ENCODE data around the gene NOC4L.
"Not testable (repeated sequence)": the region's sequence is repeated elsewhere in the genome, so short reads cannot be mapped to it uniquely, and the experiment has no call there.

Gene NOC4L

DNA sequence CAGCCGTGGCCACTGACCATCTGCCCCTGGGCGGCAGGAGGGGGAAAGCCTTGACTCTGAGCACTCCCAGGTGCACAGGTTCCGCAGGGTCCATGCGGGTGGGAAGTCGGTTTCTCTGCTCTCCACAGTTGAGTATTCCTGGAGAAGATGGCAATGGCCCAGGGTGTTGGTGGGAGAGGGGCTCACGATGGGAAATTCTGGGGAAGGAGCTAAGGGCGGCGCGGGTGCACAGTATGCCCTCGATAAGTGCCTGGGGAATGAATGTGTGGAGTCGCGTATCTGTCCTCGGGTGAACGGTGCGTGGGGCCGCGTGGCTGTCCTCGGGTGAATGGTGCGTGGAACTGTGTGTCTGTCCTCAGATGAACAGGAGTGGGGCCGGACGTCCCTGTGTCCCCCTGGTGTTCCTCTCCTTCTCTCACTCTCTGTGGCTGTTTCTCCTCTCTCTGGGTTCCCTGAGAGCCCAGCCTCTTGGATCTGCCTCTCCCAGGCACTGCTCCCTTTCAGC is 38.0 kb downstream of the NOC4L start:
- DNase-seq (ENCODE audit: low spot score) = no peak

DNA sequence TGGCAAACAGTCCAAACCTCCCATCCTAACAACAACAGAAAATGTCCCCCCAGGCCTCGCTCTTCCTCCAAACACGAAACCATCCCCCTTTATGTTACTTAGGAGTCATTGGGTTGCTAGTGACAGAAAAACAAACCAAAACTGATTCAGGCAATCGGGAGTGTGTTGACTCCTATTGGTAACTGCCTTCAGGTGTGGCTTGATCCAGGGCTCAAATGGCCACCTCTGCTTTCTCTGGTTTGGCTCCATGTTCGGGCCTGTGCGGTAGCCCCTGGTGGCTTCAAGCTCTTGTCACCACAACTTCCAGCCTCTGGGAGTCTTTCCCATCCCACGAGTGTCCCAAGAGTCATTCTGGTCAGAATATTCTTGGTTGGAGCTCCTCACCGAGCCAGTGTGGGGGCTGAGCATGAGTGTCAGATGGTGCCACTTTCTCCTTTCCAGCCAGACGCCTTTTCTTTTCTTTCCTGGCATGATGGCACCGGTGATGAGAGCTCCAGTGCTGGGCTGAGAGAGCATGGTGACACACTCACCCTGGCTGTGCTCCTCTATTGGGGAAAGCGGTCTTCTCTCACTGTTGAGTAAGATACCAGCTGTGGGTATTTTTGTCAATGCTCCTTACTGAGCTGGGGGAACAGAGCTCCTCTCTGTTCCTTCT is 38.6 kb downstream of the NOC4L start:
- DNase-seq (ENCODE audit: low spot score) = no peak

DNA sequence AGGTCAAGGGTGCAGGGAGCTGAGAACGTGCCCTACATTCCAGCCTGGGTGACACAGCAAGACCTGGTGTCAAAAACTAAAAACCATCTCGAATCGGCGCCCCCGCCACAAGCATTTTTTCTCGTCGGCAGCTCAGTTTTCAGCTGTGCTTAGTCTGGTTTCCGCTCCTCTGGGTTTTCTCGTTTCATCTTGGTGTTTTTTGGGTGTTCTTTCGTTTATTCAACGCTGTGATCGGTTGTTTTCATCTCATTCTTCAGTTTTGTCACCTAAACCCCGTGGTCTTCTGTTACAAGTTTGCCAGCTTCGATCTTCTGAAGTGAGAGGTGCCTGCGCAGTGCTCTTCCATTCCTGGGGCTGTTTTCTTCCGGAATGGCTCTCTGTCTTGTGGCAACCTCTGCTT is 41.4 kb downstream of the NOC4L start:
- DNase-seq (ENCODE audit: low spot score) = no peak

DNA sequence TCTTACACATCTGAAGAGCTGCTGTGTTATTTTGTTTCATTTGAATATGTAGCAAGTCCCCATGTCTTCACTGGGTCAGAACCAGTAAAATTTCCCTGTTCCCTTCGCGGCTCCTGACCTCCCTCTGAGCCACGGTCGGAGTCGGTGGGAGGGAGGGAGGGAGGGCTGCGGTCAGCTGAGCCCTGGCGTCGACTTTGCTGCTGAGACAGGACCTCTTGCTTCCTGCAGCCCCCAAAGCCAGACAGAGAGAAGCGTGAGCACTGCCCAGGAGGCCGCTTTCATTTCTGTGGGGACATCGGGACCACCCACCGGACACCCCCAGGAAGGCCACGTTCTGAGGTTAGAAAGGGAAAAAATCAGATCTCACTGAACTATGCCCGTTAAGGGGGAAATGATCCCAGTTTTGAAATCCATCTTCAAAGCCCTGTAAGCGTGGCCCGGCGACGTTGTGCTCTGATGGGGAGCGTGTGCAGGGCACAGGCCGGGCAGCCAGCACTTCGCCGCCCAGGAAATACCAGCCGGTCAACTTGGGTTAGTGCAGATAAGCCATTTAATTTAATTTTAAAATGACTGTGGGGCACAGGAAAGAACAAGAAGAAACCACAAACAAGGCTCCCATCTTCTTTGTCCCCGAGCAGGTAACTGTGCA is 42.1 kb downstream of the NOC4L start:
- DNase-seq (ENCODE audit: low spot score) = no peak

DNA sequence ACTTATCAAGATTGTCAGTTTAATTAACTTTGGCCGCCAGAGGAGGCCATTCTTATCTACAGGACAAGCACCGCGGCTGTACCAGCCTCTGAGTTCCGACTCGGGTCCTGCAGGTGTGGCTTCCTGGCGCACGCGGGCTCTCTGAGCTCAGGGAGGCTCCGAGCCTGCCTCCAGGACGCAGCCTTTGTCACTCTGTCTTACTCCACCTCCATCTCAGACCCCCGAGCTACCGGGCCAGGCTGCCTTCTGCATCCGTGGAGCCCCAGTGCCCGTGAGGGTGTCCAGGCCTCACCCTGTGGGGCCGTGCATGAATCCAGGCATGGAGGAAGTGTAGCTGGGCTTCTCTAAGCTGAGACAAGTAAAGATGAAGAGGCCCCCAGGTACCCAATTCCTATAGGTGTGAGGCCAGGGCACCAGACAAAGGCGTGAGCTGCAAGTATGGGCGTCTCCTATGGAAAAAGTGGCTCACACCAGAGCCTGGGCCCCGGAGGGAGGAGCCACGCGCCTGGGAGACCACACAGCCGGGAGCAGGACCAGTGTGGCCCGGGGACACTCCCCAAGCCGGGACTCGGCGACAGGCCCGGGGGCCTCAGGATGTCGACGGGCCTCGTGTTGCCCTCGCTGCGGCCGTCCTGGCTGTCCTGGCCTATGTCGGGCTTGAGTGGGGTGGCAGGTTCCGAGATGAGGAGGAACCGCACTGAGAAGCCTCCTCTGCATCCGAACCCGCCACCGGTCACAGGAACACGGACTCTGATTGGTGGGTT is 42.8 kb downstream of the NOC4L start:
- no peak for DNase-seq (ENCODE audit: low spot score)

DNA sequence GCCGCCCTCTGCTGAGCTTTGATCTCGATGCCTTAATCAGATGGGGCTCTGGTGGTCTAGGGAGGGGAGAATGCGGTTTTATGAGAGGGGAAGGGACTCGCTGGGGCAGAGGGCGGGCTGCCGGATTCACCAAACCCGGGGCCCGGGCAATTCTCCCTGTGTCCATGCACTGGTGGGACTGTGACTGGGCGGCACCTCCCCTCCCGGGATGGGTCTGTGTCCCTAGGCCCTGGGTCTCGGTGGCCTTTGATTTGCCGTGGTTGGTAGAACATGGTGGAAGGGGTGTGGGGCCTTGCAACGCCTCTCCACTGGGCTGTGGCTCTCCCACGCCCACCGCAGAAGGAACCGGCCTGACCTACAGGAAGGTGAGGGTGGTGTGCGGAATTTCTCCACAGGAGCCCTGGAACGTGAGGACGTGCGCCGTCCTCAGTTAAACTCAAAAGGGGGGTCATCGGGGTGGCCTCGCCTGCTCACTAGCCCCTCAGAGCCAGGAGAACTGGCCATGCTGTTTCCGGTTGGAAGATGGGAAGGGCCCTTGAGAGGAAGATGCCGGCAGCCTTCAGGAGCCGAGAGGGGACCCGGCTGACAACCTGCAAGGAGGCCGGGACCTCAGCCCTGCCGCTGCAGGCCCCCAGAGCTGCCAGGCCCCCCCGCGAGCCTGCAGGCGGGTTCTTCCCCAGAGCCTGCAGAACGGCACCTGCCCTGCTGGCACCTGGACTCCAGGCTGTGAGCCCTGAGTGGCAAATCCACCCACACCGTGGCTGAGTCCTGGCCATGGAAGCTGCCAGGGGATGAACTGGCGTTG is 43.6 kb downstream of the NOC4L start:
- no peak for DNase-seq (ENCODE audit: low spot score)

DNA sequence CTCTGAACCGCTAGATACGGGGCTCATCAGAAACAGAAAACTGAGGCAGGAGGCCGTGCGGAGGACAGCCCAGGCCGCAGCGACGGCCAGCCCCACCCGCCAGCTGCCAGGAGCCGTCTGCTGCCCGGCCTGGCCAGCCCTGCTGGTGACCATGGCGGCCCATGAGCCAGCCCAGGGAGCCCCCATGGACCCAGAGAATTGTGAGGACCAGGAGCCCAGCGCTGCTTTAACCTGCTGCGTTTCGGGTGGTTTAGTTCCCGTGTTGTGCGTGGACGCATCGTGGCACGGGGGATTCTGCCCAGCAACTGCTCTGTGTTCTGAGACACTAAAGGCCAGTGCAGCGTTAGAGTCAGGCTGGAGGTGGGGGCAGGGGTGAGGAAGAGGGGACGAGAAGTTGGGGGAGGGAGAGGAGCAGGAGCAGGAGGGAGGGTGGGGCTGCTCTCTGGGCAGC is 44.2 kb downstream of the NOC4L start:
- DNase-seq (ENCODE audit: low spot score) = no peak

DNA sequence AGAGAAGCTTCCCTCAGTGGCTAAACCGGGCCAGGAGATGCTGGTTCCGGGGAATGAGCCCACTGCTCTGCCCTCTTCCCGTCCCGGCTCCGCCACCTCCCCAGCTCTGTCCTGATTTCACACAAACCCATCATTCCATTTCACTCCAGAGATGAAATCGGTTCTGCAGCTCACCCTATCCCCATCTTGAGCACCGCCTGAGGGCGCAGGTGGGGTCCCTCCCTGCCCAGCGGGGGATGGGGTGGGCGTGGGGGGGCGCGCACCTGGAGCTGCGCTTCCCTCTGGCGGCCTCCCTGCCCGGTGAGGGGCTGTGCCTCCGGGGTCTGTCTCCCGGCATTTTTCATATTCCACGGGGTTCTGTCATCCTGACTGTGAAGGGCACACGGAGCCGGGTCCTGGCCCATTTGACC is 44.7 kb downstream of the NOC4L start:
- DNase-seq (ENCODE audit: low spot score) = peak; percentile 25

DNA sequence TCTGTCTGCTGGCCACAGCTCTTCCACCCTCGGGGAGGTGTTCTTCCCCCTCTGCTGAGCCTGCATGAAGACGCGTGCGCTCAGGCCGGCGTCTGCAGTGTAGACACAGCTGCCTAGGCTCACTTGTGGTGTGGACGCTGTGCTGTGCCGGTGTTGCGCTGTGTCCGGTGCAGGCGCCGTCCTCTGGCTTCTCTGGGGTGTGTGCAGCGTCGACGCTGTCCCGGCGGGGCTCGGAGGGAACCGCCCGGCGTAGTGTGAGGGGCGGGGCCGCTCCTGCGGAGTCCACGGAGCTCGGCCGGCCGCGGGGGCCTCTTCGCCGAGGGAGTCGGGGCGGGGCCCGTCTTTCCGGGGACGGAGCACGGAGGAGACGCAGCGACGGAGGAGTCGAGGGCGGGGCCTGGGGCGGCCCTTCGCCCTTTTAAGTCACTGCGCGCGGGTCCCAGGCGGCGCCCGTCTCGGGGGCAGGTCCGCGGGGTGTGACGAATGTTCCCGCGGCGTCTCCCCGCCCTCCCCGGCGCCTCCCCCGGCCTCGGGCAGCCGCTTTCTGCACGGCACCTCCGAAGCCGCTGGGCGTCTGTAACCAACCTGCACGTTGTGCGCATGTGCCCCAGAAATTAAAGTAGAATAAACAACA is 45.2 kb downstream of the NOC4L start:
- DNase-seq (ENCODE audit: low spot score) = peak; percentile 94

DNA sequence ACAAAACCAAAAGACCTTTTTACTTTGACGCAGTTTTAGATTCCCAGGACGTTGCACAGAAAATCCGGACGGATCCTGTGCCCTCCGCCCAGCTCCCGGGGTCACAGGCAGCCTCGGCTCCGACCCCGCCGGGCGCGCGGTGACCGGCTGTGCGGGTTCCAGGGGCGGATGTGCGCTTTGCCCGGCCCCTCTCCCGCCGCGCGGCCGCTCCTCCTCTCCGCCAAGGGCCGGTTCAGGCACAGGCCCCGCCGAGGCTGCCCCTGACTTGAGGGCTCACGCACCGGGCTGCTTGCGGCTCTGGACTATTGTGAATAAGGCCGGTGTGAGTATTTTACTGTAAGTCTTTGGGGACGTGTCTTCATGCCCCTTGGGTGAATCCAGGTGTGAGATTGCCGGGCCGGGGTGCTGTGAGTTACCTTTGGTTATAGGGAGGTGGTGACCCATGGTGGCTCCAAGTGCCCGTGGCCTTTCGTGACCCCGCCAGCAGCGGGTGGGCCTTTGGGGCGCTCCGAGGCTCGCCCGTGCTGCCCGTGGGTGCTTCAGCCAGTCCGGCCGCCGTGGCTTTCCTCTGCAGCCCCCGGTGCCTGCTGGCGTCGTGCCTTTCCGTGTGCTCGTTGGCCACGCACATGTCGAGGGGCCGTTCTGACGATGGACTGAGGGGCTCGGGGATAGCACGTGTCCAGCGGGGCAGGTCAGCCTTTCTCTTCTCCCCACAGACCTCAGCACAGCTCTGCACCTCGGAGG is 45.9 kb downstream of the NOC4L start:
- peak; percentile 26 for DNase-seq (ENCODE audit: low spot score)

DNA sequence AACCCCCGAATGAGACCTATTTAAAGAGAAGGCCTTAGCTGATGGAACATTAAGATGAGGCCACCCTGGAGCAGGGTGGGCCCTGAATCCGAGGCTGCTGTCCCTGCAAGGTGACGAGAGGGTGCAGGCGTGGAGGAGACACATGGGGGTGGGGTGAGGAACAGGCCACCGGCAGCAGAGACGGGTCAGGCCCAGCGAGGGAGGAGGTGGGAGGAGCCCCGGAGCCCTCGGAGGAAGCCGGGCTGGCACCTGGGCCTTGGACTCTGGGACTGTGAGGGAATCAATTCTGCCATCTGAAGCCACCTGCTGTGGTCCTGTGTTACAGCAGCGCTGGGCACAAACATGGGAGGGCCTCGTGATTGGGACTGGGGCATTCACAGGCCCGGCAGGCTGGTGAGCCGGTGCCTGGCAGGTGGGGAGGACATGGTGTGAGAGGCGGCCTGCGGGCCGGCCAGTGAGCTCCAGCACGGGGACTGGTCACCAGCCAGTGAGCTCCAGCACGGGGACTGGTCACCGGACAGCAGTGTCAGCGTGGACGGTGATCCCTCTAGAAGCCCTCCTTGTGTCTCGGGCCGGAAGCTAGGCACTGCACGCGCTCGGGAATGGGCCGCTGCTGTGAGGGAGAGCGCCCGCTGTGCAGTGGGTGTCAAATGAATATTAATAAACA is 46.7 kb downstream of the NOC4L start:
- no peak for DNase-seq (ENCODE audit: low spot score)

DNA sequence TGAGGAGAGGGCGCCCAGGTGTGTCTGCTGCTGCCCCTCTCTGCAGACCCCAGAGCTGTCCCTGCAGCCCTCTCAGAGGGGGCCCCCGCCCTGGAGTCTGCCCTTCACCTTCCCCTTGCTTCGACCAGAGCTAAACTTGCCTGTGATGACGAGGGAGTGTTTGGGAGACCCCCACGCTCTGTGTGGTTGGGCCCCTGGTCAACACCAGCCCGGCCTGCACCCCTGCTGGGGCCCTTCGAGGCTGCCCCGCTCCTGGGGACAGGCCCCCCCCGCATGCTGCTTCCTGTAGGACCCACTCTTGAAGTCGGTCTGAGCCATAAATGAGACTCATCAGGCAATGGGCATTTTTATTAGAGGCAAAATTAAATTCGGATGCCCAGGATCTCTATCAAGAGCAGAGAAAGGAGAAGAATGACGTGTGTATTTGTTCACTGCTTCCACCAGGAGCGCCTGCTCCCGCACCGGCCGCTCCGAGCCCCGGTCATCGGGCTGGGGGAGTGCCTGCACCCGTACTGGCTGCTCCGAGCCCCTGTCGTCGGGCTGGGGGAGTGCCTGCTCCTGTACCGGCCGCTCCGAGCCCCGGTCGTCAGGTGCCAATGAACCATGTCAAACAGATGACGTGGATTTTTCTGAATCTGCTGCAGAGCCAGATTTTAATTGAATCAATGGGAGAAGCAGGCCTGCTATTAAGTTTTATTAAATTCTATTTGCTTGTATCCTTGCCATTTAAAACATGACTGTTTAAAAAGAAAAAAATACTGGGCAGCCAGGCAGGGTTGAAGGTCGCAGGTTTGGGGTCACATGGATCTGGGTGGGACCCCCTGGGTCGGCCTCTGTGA is 47.7 kb downstream of the NOC4L start:
- no peak for DNase-seq (ENCODE audit: low spot score)

DNA sequence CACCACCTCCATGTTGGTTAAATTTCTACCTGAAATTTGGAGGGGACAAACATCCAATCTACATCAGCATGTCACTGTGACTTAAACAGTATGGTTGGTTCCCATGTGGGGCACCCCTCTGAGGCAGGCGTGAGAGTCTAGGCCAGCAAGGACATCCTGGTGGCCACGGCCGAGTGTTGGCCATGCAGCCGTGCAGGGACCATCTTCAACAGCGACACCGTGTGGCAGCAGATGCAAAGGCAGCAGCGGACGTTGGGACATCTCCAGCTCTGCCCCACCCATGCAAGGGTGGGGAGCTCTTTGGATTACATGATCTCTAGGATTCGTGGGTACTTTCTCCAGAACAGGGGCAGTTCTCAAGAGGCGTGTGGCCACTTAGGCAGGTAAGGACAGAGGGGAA is 49.8 kb downstream of the NOC4L start:
- DNase-seq (ENCODE audit: low spot score) = no peak

DNA sequence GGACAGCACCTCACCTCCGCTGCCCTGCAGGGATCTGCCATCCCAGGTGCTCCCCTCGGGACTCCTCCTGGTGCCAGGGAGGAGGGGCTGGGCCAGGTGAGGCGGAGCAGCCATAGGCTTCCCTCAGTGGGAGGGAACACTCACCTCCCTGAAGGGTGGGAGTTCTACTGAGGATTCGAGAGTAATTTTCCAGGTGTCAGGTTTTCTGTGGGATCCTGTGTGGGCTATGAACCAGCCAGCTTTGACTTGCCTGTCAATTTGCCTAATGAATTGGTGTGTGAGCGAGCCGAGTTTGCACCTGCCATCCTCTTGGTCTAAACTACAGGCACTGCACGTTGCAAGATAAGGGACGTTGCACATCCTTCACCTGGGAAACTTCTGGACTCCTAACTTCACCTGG is 50.3 kb downstream of the NOC4L start:
- DNase-seq (ENCODE audit: low spot score) = no peak

DNA sequence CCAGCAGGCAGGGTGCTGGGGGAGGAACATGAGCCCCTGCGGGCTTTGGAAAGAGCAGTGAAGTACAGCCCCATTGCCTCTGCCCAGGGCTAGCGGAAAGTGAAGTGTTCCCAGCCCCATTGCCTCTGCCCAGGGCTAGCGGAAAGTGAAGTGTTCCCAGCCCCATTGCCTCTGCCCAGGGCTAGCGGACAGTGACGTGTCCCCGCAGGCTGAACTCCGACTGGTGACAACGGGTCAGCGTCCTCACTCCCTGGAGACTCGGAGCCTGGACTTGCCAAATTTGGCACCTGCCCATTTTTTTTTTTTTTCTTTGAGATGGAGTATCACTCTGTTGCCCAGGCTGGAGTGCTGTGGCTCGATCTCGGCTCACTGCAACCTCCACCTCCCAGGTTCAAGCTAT is 51.0 kb downstream of the NOC4L start:
- not testable (repeated sequence) for DNase-seq (ENCODE audit: low spot score)

DNA sequence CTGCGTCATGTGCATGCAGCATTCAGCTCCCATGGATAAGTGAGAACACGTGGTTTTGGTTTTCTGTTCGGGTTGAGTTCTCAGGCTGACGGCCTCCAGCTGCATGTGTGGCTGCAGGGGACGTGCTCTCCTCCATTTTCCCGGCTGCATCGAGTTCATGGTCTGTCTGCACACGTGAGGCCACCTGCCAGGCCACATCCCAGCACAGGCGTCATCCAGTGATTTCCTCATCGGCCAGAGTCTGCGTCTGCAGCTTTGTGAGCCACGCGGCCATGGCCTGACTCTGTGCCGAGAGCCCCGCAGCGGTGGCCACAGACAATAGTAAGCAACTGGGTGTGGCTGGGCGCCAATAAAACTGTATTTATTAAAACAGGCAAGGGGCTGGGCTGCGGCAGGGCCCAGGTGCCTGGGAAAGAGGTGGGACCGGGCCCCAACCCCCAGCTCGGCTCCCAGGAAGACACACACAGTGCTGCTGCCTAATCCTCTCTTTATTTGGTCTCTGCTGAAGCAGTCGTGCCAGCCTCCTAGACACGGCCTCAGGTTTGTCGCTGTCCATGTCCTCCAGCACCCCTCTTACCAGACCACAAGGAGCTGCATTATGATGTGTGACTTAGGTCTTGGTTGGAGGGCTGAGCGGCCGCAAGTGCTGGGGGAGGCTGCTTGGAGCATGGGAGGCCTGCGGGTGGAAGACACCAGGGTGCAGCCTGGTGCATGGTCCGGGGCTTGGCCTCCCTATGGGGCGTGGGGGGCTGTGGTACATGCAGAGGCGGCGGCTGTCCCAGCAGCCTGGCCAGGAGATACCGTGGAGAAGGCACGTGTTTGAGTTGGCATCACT is 52.0 kb downstream of the NOC4L start:
- DNase-seq (ENCODE audit: low spot score) = no peak

DNA sequence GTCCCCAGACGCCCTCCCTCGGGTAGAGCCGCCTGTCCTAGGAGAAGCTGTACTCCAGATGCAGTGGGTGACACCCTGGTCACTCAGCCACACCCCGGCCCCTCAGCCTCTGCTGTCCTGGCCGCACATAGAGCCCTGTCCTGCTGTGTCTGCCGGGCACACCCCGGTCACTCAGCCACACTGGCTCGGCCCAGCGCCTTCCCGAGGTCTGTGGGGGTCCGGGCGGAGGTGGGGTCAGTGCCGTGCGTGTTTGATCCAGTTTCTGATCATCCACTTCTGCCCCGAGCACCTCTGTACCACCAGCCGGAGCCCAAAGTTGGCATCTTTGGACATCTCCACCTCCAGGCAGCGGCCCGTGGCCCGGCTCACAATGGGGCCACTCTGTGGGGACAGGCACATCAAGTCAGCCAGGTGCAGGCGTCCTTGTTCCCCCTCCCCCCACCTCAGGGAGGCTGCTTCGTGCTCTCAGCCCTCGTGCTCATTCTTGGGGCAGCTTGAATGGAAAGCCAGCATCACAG is 52.7 kb downstream of the NOC4L start:
- no peak for DNase-seq (ENCODE audit: low spot score)
